Measurements from ENCODE around the gene PRDM16. TPM values are rescaled to one million over a fixed set of nuclear protein-coding genes. Genes with fewer than 3 reads are reported as not detected.

The PRDM16 gene
- total RNA-seq, 1 experiment from 2014 or later: 1.6 TPM

DNA sequence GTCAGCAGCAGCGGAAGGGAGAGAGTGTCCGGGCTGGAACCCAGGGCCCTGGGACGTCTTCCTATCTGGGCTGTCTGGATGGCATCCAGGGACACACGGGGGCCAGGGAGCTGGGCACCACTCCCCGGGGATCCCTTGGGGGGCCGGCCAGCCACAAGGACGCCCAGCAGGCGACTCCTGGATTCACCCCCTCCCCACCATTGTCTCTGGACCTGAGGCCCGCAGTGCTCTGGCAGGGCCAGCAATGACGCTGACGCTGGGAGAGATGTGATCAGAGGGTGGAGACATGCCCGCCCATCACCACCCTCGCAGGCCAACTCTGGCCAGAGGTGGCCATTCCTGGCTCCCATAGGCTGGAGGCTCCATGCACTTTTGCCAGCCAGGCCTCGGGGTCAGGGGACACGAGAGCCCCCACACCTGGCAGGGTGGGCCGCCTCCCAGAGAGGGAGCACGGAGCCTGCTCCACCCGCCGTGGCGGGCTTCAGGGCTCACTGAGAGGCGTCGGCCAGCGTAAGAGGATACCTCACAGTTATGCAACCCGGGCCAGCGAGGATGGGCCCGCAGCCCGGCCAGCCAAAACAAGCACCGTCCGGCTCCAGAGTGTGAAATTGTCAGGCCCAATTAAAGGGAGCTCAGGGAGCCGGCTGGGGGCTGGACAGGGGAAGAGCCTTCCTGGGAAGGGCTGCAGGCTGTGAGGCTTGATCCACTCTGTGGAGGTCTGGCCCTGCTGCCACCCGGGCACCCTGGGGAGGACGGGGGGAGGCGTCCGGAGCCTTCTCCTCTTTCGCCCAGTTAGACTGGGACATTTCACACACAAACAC lies 37.4 kb upstream of the PRDM16 start:
- no peak overlapping the region for H3K27ac Mint-ChIP-seq
- no peak for ATAC-seq
- TF ChIP-seq, protein P1, sequence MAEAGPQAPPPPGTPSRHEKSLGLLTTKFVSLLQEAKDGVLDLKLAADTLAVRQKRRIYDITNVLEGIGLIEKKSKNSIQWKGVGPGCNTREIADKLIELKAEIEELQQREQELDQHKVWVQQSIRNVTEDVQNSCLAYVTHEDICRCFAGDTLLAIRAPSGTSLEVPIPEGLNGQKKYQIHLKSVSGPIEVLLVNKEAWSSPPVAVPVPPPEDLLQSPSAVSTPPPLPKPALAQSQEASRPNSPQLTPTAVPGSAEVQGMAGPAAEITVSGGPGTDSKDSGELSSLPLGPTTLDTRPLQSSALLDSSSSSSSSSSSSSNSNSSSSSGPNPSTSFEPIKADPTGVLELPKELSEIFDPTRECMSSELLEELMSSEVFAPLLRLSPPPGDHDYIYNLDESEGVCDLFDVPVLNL (CRISPR knock-in tag; IDR thresholded peaks at IDR 0.05; ENCODE audit: borderline replicate concordance, low read depth): no peak
- no peak for TF ChIP-seq ZNF671 (CRISPR knock-in tag; IDR thresholded peaks at IDR 0.05)
- TF ChIP-seq, protein P2, sequence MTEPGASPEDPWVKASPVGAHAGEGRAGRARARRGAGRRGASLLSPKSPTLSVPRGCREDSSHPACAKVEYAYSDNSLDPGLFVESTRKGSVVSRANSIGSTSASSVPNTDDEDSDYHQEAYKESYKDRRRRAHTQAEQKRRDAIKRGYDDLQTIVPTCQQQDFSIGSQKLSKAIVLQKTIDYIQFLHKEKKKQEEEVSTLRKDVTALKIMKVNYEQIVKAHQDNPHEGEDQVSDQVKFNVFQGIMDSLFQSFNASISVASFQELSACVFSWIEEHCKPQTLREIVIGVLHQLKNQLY (CRISPR knock-in tag; IDR thresholded peaks at IDR 0.05): no peak
- no peak for TF ChIP-seq CREB1 (CRISPR knock-in tag; IDR thresholded peaks at IDR 0.05)
- TF ChIP-seq ZNF232 (CRISPR knock-in tag; IDR thresholded peaks at IDR 0.05): no peak
- TF ChIP-seq RORB (CRISPR knock-in tag; IDR thresholded peaks at IDR 0.05): no peak
- TF ChIP-seq, protein P3, sequence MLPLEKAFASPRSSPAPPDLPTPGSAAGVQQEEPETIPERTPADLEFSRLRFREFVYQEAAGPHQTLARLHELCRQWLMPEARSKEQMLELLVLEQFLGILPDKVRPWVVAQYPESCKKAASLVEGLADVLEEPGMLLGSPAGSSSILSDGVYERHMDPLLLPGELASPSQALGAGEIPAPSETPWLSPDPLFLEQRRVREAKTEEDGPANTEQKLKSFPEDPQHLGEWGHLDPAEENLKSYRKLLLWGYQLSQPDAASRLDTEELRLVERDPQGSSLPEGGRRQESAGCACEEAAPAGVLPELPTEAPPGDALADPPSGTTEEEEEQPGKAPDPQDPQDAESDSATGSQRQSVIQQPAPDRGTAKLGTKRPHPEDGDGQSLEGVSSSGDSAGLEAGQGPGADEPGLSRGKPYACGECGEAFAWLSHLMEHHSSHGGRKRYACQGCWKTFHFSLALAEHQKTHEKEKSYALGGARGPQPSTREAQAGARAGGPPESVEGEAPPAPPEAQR (CRISPR knock-in tag; IDR thresholded peaks at IDR 0.05): no peak
- no peak for TF ChIP-seq GABPB1 (CRISPR knock-in tag; IDR thresholded peaks at IDR 0.05)
- no peak for TF ChIP-seq SMAD4 (CRISPR knock-in tag; IDR thresholded peaks at IDR 0.05)
- TF ChIP-seq GRHL2 (CRISPR knock-in tag; IDR thresholded peaks at IDR 0.05; ENCODE audit: insufficient replicate concordance, severe bottlenecking): no peak
- TF ChIP-seq, protein P4, sequence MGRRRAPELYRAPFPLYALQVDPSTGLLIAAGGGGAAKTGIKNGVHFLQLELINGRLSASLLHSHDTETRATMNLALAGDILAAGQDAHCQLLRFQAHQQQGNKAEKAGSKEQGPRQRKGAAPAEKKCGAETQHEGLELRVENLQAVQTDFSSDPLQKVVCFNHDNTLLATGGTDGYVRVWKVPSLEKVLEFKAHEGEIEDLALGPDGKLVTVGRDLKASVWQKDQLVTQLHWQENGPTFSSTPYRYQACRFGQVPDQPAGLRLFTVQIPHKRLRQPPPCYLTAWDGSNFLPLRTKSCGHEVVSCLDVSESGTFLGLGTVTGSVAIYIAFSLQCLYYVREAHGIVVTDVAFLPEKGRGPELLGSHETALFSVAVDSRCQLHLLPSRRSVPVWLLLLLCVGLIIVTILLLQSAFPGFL (CRISPR knock-in tag; IDR thresholded peaks at IDR 0.05; ENCODE audit: borderline replicate concordance): no peak
- TF ChIP-seq, protein P5, sequence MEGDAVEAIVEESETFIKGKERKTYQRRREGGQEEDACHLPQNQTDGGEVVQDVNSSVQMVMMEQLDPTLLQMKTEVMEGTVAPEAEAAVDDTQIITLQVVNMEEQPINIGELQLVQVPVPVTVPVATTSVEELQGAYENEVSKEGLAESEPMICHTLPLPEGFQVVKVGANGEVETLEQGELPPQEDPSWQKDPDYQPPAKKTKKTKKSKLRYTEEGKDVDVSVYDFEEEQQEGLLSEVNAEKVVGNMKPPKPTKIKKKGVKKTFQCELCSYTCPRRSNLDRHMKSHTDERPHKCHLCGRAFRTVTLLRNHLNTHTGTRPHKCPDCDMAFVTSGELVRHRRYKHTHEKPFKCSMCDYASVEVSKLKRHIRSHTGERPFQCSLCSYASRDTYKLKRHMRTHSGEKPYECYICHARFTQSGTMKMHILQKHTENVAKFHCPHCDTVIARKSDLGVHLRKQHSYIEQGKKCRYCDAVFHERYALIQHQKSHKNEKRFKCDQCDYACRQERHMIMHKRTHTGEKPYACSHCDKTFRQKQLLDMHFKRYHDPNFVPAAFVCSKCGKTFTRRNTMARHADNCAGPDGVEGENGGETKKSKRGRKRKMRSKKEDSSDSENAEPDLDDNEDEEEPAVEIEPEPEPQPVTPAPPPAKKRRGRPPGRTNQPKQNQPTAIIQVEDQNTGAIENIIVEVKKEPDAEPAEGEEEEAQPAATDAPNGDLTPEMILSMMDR (IDR thresholded peaks at IDR 0.05): no peak
- TF ChIP-seq, protein P6, sequence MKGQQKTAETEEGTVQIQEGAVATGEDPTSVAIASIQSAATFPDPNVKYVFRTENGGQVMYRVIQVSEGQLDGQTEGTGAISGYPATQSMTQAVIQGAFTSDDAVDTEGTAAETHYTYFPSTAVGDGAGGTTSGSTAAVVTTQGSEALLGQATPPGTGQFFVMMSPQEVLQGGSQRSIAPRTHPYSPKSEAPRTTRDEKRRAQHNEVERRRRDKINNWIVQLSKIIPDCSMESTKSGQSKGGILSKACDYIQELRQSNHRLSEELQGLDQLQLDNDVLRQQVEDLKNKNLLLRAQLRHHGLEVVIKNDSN (CRISPR knock-in tag; IDR thresholded peaks at IDR 0.05): no peak
- TF ChIP-seq, protein P7, sequence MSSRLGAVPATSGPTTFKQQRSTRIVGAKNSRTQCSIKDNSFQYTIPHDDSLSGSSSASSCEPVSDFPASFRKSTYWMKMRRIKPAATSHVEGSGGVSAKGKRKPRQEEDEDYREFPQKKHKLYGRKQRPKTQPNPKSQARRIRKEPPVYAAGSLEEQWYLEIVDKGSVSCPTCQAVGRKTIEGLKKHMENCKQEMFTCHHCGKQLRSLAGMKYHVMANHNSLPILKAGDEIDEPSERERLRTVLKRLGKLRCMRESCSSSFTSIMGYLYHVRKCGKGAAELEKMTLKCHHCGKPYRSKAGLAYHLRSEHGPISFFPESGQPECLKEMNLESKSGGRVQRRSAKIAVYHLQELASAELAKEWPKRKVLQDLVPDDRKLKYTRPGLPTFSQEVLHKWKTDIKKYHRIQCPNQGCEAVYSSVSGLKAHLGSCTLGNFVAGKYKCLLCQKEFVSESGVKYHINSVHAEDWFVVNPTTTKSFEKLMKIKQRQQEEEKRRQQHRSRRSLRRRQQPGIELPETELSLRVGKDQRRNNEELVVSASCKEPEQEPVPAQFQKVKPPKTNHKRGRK (CRISPR knock-in tag; IDR thresholded peaks at IDR 0.05; ENCODE audit: borderline replicate concordance): no peak
- no peak for TF ChIP-seq TEAD1 (CRISPR knock-in tag; IDR thresholded peaks at IDR 0.05)
- no peaks in the 10 kb centered on the region for H3K4me1 Mint-ChIP-seq
- H3K4me3 Mint-ChIP-seq: no peak overlapping the region
- ChIA-PET CTCF (no interaction called here), POLR2A (no interaction called here)
- no peaks in the 10 kb centered on the region for H3K36me3 Mint-ChIP-seq
- H3K27me3 Mint-ChIP-seq (ENCODE audit: low read depth): no peaks in the 10 kb centered on the region
- H3K9me3 Mint-ChIP-seq: no peaks in the 10 kb centered on the region
- no peak for DNase-seq (ENCODE audit: low spot score)
